GM19467 (cell line): ENCODE data around the gene TMA7B.
"Not testable (repeated sequence)": the region's sequence is repeated elsewhere in the genome, so short reads cannot be mapped to it uniquely, and the experiment has no call there.

Source experiments
- ATAC-seq: cut with Tn5 transposase; IDR thresholded peaks from one replicate; pipeline ENCODE4 v1.9.1; 2021; ENCODE audit warnings: mild to moderate bottlenecking, moderate library complexity; ENCODE audit not compliant: unreplicated experiment

Gene TMA7B

GRCh38 chr22:39979048-39979447 lies 18.9 kb downstream of the TMA7B start:
- ATAC-seq = no peak

- no peak for ATAC-seq
Measured at GRCh38 chr22:39979458-39979857, 19.3 kb downstream of the TMA7B start.

GRCh38 chr22:39980596-39980995 lies 20.4 kb downstream of the TMA7B start:
- ATAC-seq = no peak

DNA sequence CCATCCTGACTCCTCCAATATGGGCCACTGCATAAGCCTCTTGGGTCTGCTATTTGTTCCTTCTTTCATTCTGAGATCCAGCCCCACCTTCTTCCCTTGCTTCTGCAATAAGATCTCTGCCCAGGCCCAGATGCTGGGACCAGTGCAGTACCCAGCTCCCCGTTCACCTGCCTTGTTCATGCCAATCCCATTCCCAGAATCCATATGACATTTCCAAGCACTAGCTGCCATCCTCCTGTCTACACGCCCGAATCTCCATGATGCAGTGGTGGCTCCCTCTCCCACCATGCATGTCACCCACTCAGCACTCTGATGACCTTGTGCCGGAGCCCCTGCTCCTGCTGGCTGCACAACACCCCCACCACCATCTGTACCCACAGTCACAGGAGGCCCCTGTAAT lies 23.1 kb downstream of the TMA7B start:
- ATAC-seq = no peak

DNA sequence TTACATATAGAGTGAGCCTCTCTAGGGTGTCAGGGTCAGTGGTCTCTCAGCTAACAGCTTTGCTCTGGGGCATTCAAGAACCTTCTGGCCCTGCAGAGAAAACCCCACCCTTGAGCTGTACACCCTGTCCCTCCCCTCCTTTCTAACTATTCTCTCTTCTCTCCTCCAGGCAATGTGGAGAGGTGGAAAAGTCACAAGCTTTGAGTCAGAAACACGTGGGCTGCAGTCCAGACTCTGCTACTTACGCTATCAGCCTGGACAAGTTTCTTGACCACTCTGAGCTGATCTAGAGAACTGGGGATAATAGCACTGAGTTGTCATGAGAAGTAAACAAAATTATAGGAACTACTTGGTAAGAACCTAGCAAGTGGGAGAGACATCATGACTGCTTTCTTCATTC lies 23.8 kb downstream of the TMA7B start:
- ATAC-seq = no peak

GRCh38 chr22:39984746-39985145 lies 24.5 kb downstream of the TMA7B start:
- ATAC-seq = no peak

- no peak for ATAC-seq
Measured at GRCh38 chr22:39985383-39986035, 25.3 kb downstream of the TMA7B start.

- ATAC-seq = no peak
Measured at GRCh38 chr22:39988386-39989114, 28.4 kb downstream of the TMA7B start.

DNA sequence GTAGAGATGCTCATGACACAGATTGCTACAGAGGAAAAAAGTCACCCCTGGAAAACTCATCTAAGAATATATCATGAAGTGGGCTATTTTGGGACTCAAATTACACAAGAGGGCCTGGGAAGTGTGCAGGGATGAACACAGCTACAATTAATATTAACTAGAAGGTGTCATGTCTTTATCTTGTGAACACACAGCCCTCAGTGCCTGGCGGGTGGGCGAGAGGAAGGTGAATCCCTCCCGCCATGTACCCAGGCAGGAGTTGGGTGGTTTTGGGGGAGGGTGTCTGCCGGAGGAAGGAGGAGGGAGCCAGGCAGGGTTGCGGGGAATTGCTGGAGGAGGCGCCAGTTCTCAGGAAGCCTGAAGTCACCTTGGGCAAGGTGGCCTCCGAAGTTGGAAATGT lies 29.4 kb downstream of the TMA7B start:
- ATAC-seq = no peak

DNA sequence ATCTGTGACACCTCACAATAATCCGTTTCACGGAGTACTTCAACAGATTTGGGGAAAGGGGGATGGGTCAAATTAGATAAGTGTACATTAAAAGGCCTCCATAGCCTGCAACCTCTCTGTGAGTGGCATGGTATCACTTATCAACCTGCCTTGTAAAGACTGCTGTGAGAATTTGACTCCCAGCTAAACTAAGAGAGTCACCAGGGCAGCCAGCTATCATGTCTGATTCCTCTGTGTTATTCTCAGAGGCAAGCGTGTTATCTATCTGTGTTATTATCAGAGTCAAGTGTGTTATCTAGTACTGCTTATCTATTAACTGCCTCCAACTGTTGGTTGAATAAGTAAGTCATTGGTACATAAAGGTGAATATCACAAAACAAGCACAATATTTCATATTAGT lies 30.5 kb downstream of the TMA7B start:
- no peak for ATAC-seq

DNA sequence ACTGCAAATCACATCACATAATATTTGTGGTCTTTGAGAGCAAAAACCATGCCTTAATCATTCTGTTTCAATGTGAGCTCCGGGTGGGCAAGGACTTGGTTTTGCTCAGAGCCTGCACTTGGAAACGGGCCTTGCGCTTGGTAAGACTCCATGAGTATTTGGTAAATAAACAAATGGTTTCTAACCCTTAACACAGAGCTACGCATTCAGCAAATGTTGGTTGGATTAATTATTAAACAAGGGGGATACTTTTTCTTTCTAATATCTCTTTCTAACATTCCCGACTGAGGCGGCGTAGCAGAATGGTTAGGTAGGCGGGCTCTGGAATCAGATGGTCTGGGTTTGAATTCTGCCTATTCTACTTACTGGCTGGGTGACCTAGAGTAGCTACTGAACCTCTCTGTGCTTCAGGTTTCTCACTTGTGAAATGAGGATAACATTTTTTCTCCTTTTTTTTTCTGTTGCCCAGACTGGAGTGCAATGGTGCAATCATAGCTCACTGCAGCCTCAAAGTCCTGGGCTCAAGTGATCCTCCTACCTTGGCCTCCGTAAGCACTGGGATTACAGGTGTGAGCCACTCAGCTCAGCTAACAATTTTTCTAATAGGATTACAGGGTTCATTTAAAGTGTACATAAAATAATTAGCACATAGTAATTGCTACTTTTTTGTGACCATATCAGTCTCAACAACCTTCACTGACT lies 31.1 kb downstream of the TMA7B start:
- ATAC-seq = no peak

GRCh38 chr22:39992088-39992826 lies 32.1 kb downstream of the TMA7B start:
- ATAC-seq = no peak

DNA sequence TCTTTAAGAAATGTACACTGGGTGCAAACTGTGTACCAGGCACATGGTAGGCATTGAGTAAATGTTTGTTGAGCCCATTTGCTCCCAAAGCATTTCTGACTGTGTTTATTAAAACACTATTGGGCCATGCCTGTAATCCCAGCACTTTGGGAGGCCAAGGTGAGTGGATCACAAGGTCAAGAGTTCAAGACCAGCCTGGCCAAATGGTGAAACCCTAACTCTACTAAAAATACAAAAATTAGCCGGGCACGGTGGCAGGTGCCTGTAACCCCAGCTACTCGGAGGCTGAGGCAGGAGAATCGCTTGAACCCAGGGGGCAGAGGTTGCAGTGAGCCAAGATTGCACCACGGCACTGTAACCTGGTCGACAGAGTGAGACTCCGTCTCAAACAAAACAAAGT lies 32.7 kb downstream of the TMA7B start:
- not testable (repeated sequence) for ATAC-seq

GRCh38 chr22:39994041-39994565 lies 33.9 kb downstream of the TMA7B start:
- ATAC-seq = no peak

DNA sequence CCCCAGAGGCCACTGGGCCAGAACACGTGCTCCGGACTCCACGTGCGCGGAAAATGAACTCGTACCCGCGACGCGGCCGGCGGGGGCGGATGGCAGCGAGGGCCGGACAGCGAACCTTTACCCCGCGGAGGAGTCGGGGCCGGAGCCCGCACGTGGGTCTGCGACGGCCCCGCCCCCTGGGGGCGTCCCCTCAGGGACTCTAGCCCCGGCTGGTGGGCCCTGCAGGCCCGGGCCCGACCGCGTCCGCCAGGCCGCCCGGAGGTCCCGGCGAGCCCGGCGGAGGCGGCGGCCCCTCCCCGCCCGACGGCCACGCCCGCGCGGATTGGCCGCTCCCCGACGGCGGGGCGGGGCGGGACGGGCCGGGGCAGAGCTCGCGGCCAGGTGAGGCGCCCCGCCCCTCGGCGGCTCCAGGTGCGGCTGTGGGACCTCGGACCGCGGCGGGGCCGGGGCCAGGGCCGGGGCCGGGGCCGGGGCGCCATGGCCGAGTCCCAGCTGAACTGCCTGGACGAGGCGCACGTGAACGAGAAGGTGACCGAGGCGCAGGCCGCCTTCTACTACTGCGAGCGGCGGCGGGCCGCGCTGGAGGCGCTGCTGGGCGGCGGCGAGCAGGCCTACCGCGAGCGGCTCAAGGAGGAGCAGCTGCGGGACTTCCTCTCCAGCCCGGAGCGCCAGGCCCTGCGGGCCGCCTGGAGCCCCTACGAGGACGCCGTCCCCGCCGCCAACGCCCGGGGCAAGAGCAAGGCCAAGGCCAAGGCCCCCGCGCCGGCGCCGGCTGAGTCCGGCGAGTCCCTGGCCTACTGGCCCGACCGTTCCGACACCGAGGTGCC lies 34.6 kb downstream of the TMA7B start, which contains the start of gene FAM83F:
TSS of gene FAM83F (plus strand) at position 389 of the 827 bp plus-strand sequence. CDS start at position 478, 89 bp downstream.
- no peak for ATAC-seq

DNA sequence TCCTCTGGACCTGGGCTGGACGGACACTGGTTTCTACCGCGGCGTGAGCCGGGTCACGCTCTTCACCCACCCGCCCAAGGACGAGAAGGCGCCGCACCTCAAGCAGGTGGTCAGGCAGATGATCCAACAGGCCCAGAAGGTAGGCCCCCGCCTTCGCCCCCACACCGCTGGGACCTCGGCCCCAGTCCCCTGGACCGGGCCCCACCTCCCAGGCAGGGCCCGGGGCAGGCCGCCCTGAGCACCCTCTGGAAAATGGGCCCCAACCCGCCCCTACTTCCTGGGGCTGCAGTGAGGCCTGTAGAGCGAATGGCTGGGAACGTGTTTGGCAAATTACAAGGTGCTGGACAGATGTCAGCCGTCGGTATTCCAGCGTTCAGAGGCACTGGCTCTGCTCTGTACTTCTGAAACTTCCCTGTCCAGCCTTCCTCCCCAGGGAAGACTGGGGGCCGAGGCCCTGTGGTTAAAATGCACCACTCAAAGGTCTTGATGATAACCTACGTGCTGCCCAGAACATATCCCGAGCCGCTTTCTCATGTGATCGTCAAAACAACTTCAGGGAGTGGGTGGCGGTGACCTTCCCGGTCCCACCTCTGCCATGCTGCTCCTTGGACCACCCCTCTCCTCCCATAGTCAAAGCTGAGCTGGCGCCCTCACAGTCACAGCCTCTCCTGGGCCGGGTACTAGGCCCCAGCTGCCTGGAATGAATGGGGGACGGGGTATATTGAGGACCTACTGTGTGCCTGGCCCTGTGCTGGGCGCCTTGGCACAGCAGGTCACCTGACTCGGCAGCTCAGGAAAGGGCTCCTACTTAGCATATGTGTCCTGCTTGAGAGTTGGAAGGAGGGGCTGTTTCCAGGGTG lies 35.4 kb downstream of the TMA7B start:
- ATAC-seq = no peak

DNA sequence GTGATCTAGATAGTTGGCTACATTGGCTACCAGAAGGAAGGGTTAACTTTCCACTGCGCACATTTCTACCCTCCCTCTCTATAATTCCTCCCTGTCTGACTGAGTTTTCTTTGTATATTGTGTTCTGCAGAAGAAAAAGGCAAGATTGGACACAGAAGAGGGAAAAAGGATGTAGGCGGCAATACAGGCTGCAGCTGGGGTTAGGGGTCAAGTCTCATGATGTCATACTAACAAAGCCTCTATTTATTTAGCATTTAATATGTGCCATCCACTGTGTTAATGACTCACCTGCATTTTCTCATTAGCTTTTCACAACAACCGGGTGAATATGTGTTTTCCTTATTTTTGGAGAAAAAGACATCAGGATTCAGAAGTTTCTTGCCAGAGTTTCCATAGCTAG lies 36.5 kb downstream of the TMA7B start:
- ATAC-seq = no peak

- no peak for ATAC-seq
Measured at GRCh38 chr22:39997421-39997820, 37.2 kb downstream of the TMA7B start.
